NK-92 treated with Interleukin-12 subunit alpha and Interleukin-12 subunit beta, amount 100 ng/mL, for 24 hours (cell line): Measurements from ENCODE around the gene EPHA7.

Source experiments
- DNase-seq: peaks from one replicate; lab custom pipeline; 2025; lab: John Stamatoyannopoulos, UW

Gene EPHA7

DNA sequence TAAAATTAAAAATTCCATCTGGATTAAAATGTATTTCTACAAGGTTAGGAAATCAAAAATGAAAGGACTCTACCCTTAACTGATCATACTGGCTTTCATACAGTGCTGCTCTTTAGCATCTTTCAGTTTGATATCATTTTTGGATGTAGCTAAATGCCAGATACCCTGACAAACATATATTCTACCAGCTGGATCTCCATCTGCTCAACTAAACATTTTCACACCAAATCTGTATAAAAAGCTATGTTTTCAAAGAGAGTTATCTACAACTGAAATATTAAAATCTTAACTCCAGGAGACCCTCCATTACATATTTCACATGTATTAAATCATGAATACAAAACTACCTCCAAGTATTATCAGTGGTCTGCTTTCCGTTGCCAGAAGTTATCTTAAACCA lies 95.7 kb downstream of the EPHA7 start:
- no peak for DNase-seq

GRCh38 chr6:93322651-93323050 lies 96.7 kb downstream of the EPHA7 start:
- no peak for DNase-seq

DNA sequence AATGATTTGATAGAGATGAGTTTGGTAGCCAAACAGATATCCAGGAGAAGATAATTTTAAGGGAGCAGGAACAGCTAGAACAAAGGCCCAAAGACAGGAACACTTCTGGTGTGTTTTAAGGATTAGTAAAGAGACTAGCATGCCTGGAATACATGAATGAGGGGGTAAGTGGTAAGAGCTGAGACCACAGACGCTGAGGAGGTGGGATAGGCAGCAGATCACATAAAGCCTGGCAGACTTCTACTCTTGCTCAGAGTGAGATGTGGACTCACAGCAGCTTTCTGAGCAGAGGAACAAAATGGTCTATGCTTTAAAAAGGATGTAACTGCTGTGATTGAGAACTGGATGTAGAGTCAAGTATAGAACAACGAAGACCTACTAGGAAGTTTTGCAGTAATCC lies 100.1 kb downstream of the EPHA7 start:
- DNase-seq: no peak

DNA sequence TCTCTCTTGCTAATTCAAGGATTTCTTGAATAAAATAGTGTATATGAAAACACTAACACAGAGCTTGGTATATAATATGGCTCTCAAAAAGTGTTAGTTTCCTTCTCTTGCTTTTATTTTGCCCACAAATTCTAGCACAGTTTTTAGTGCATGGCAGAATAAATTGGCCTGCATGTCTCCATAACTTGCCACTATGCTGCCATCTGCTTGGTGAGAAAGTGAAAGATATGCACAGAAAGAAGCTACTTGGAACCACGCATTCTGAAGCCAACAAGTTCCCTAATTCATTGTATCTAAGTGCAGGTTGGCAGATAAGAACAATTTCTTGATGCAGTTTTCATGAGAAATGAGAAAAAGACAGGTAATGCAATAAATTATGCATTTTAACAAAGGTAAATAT lies 101.2 kb downstream of the EPHA7 start:
- DNase-seq: no peak

- DNase-seq: no peak
Measured at GRCh38 chr6:93317592-93317991, 101.8 kb downstream of the EPHA7 start.

DNA sequence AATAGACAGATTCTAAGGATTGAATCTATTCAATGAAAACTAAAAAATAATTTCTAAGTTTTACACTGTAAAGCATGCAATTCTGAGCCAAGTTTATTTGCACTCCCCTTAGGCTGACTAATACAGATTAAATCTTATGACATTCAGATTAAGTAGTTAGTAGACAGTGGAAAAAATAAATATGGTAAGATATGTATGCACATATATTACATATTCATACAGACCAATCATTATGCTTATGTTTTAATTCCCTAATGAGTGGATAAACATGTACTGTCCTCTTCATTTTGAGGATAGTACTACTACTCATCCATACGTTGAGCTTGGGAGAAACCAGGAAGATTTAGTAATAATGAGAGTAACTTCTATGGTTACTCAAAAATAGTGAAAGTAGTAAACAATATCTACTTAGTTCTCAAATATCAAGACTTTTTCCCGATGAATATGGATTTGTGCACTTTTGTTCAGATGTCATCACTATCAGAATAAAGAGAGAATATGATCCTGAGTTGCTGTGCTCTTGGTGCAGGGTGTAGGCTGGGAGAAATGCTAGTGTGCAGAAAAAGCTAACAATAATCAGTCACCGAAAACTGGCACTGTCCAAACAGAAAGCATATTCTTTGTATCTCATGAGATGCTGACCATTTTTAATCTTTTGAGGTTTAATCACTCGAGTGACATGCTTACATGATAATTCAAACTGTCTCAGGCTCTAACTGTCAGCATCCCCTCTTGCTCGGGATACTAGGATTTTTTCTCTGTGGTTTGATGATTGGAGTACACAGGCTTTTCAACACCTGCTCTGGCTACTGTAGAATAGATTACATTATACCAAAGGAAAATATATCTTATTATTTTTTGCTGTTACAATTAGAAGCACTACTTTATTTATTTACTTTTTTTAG lies 111.6 kb downstream of the EPHA7 start:
- DNase-seq: no peak

DNA sequence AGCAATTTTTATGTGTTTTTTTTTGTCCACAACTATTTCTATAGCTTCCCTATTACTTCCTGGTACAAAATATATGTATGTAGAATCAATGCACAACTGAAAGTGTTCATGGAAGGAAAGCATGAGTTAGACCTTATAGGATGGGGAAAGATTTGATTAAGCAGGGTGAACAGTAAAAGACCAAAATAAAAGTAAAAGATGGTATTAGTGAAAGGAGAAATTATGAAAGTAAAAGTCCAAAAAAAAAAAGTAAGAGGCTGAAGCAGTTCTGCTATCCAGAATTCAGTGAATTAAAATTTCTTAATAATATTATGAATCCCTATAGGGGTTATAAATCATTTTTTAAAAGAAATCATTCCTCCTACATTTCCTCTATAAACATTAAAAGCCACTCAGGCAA lies 114.3 kb downstream of the EPHA7 start:
- no peak for DNase-seq

GRCh38 chr6:93304505-93304904 lies 114.9 kb downstream of the EPHA7 start:
- no peak for DNase-seq

DNA sequence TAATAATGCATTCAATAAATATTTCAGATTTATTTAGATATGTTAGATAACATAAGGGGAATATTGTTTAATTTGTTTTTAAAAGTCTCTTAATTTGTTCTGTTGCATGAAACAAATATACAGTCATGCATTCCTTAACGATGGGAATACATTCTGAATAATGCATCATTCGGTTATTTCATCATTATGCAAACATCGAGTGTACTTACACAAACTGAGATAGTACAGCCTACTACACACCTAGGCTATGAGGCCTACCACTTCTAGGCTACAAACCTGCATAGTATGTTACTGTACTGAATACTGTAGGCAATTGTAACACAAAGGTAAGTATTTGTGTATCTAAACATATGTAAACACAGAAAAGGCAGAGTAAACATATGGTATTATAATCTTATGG lies 118.7 kb downstream of the EPHA7 start:
- DNase-seq: no peak

DNA sequence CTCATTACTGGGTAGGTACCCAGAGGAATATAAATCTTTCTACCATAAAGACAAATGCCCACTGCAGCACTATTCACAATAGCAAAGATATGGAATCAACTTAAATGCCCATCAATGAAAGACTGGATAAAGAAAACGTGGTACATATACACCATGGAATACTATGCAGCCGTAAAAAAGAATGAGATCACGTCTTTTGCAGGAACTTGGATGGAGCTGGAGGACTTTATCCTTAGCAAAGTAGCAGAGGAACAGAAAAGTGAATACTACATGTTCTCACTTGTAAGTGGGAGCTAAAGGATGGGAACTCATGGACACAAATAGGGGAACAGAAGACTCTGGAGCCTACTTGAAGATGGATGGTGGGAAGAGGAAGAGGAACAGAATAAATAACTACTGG lies 119.7 kb downstream of the EPHA7 start:
- DNase-seq: no peak

DNA sequence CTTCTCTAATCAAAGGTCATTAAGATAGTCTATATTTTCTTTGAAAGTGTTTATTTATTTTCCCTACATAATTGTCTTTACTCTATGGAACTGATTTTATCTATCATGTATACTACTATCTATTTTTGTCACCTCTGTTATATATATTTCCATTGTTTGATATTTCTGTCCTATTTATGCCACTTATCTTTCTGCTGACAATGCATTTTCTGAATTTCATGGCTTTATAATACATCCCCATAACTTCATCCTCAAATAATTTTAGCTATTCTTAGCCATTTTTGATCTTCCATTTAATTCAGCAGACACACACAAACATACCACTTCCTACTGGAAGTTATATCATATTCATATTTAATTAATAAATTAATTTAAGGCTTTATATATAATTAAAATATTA lies 123.7 kb downstream of the EPHA7 start:
- no peak for DNase-seq

DNA sequence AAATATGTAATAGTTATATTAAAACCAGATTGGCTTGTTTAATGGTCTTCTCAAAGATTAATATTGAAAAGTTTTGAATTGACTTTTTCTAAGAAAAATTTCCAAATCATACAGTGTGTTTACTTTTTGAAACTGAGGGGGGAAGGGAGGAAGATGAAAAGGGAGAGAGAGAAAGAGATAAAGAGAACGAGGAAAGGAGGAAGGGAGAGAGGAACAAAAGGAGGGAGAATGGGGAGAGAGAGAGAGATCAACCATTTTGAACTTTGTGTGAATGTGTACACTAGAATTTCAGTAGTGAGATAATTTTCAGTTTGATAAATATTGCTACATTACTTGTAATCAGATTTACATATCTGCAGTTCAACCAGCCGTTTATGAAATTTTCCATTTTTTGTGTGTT lies 124.5 kb downstream of the EPHA7 start:
- DNase-seq: no peak

- DNase-seq: no peak
Measured at GRCh38 chr6:93293872-93294271, 125.5 kb downstream of the EPHA7 start.

- no peak for DNase-seq
Measured at GRCh38 chr6:93293460-93293859, 125.9 kb downstream of the EPHA7 start.

DNA sequence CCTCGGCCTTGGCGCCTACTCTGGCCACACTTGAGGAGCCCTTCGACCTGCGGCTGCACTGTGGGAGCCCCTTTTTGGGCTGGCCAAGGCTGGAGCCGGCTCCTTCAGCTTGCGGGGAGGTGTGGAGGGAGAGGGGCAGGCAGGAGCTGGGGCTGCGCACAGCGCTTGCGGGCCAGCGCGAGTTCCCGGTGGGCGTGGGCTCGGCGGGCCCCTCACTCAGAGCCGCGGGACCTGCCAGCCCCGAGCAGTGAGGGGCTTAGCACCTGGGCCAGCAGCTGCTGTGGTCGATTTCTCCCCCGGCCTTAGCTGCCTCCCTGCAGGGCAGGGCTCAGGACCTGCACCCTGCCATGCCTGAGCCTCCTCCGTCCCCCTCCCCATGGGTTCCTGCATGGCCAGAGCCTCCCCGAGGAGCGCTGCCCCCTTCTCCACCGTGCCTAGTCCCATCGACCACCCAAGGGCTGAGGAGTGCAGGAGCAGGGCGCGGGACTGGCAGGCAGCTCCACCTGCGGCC lies 136.8 kb downstream of the EPHA7 start:
- no peak for DNase-seq

- DNase-seq: no peak
Measured at GRCh38 chr6:93278241-93278640, 141.1 kb downstream of the EPHA7 start.

- DNase-seq: no peak
Measured at GRCh38 chr6:93272896-93273295, 146.5 kb downstream of the EPHA7 start.

- DNase-seq: no peak
Measured at GRCh38 chr6:93272211-93272610, 147.1 kb downstream of the EPHA7 start.

DNA sequence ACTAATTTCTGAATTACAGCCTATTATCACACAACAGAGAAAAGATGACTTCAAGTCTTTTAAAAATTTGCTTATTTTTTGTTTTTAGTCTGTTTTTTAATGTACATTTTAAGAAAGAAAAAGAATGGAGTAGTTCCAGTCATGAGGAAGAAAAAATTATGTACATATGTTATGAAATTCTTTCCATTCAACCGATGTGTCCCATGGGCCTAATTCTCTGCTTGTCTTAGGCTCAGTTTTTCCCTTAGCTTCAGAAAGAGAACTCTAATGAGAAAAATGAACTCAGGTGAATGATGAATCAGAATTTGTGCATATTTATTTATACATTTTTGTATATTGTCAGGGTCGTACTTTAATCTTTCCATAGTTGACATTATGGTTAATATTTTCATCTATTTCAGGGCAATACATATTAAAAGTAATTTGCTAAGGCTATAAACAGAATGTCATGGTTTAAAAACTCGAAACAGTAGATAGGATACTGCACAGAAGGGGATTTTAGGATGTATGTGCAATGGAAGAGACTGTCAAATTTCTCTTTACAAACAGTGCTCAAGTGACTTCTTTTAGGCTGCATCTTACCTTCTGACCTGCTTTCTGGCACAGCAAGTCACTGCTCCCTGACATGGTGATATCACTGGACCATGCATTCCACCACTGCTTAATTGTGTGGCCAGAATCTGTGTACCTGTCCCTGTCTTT lies 153.1 kb downstream of the EPHA7 start:
- DNase-seq: no peak

GRCh38 chr6:93260881-93261280 lies 158.5 kb downstream of the EPHA7 start:
- no peak for DNase-seq

- DNase-seq: no peak
Measured at GRCh38 chr6:93259332-93259731, 160.0 kb downstream of the EPHA7 start.

DNA sequence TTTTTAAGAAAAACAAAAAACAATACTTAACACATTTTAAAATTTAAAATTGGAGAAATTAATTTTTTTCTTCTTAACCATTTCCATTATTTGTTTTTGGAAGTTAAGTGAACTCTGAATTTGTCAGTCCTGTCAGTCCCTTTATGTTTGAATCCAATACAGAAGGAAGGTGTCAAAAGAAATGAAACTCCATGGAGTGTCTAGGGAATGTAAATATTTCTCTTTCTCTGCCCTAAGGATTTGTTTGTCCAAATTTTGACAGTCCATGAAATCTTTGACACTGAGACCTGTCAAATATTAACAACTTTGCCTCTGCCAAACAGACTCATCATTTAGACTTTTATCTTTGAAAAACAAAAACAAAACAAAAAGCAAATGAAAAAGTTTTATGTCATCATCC lies 166.4 kb downstream of the EPHA7 start:
- DNase-seq: no peak

- no peak for DNase-seq
Measured at GRCh38 chr6:93248631-93249030, 170.7 kb downstream of the EPHA7 start.
